ENCODE measurements around the gene ADCY2.
A peak's percentile ranks its signal among the peaks of the same experiment; 100 is the strongest.

ADCY2 gene

GRCh38 chr5:7385681-7386080 lies 10.3 kb upstream of the ADCY2 start:
- DNase-seq (ENCODE audit: insufficient read length, low spot score) (no peak), FAIRE-seq (no peak)

GRCh38 chr5:7388553-7388952 lies 7.4 kb upstream of the ADCY2 start:
- no peak for FAIRE-seq
- no peak for DNase-seq (ENCODE audit: insufficient read length, low spot score)
- TF ChIP-seq, protein P1, sequence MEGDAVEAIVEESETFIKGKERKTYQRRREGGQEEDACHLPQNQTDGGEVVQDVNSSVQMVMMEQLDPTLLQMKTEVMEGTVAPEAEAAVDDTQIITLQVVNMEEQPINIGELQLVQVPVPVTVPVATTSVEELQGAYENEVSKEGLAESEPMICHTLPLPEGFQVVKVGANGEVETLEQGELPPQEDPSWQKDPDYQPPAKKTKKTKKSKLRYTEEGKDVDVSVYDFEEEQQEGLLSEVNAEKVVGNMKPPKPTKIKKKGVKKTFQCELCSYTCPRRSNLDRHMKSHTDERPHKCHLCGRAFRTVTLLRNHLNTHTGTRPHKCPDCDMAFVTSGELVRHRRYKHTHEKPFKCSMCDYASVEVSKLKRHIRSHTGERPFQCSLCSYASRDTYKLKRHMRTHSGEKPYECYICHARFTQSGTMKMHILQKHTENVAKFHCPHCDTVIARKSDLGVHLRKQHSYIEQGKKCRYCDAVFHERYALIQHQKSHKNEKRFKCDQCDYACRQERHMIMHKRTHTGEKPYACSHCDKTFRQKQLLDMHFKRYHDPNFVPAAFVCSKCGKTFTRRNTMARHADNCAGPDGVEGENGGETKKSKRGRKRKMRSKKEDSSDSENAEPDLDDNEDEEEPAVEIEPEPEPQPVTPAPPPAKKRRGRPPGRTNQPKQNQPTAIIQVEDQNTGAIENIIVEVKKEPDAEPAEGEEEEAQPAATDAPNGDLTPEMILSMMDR (IDR thresholded peaks at IDR 0.05; ENCODE audit: insufficient read depth, missing control alignments): no peak

More at GRCh38 chr5:7385681-7386080, 10.3 kb upstream of the ADCY2 start:
- TF ChIP-seq, protein P1 (IDR thresholded peaks at IDR 0.05; ENCODE audit: insufficient read depth, missing control alignments): no peak

- TF ChIP-seq, protein P1 (IDR thresholded peaks at IDR 0.05; ENCODE audit: insufficient read depth, missing control alignments): no peak
- FAIRE-seq: no peak
- DNase-seq (ENCODE audit: insufficient read length, low spot score): no peak
Measured at GRCh38 chr5:7391215-7391614, 4.7 kb upstream of the ADCY2 start.

- DNase-seq (ENCODE audit: insufficient read length, low spot score): no peak
- TF ChIP-seq, protein P1 (IDR thresholded peaks at IDR 0.05; ENCODE audit: insufficient read depth, missing control alignments): peak; percentile 53
- FAIRE-seq: no peak
Measured at GRCh38 chr5:7391814-7392692, 3.9 kb upstream of the ADCY2 start.

GRCh38 chr5:7392693-7393024 lies 3.3 kb upstream of the ADCY2 start:
- DNase-seq (ENCODE audit: insufficient read length, low spot score) (no peak), FAIRE-seq (no peak)
- TF ChIP-seq, protein P1 (IDR thresholded peaks at IDR 0.05; ENCODE audit: insufficient read depth, missing control alignments): no peak

GRCh38 chr5:7393921-7394799 lies 1.8 kb upstream of the ADCY2 start:
- DNase-seq (ENCODE audit: insufficient read length, low spot score): no peak
- FAIRE-seq: no peak
- TF ChIP-seq, protein P1 (IDR thresholded peaks at IDR 0.05; ENCODE audit: insufficient read depth, missing control alignments): no peak
